Caco-2 (cell line): ENCODE data around the gene GRB14. TPM values are rescaled to one million over a fixed set of nuclear protein-coding genes. Genes with fewer than 3 reads are reported as not detected.

Experiments
- BruUV-seq: library from RNA; stranded (reverse); fragments of 400-500 nt; replicated peaks from 2 replicates; lab custom pipeline; 2021; lab: Mats Ljungman, UMichigan
- CTCF ChIA-PET: fragments of 300-600 bp; sonication (Branson Sonifier 250); formaldehyde crosslinking; loops from one replicate; lab custom pipeline; 2022; ENCODE audit warnings: antibody characterized with exemption; lab: Charles Lee
- POLR2A ChIA-PET: fragments of 300-600 bp; sonication (Branson Sonifier 250); formaldehyde crosslinking; loops from one replicate; lab custom pipeline; 2022; ENCODE audit warnings: antibody characterized with exemption; lab: Charles Lee
- DNase-seq, 2 experiments: peaks; one replicate each; pipeline versions ENCODE4 v3.0.0 to v3.0.0-alpha.2; 2020 to 2022
- H3K27me3 ChIP-seq: replicated peaks from 2 replicates; pipeline ENCODE4 v1.6.0; 2011; ENCODE audit warnings: low read length; ENCODE audit not compliant: control insufficient read depth, insufficient read depth
- H3K36me3 ChIP-seq: 2 replicates; pipeline ENCODE4 v1.5.1; 2011; ENCODE audit warnings: low read length; ENCODE audit not compliant: control insufficient read depth, insufficient read depth
- H3K4me1 ChIP-seq: fragments of 250-450 bp; sonication (Bioruptor Pico); 2 replicates; pipeline ENCODE4 v1.5.1; 2020; ENCODE audit warnings: mild to moderate bottlenecking
- H3K4me3 ChIP-seq: 2 replicates; pipeline ENCODE4 v1.5.1; 2011; ENCODE audit warnings: low read depth, mild to moderate bottlenecking, control low read depth, low read length
- H3K9me3 ChIP-seq: fragments of 250-450 bp; sonication (Bioruptor Pico); 2 replicates; pipeline ENCODE4 v1.5.1; 2020; ENCODE audit warnings: mild to moderate bottlenecking, moderate library complexity
- H3K27ac Mint-ChIP-seq: one replicate; pipeline ENCODE4 v1.8.0; 2022; ENCODE audit warnings: mixed read lengths; ENCODE audit not compliant: unreplicated experiment
- H3K27me3 Mint-ChIP-seq: one replicate; pipeline ENCODE4 v1.8.0; 2022; ENCODE audit warnings: mixed read lengths; ENCODE audit not compliant: insufficient read depth, unreplicated experiment
- H3K36me3 Mint-ChIP-seq: one replicate; pipeline ENCODE4 v1.8.0; 2022; ENCODE audit warnings: mild to moderate bottlenecking, mixed read lengths; ENCODE audit not compliant: insufficient read depth, unreplicated experiment
- H3K4me1 Mint-ChIP-seq: one replicate; pipeline ENCODE4 v1.8.0; 2022; ENCODE audit warnings: low read depth, mixed read lengths; ENCODE audit not compliant: unreplicated experiment
- H3K4me3 Mint-ChIP-seq: one replicate; pipeline ENCODE4 v1.8.0; 2022; ENCODE audit warnings: mild to moderate bottlenecking, moderate library complexity, mixed read lengths; ENCODE audit not compliant: unreplicated experiment
- H3K9me3 Mint-ChIP-seq: one replicate; pipeline ENCODE4 v1.8.0; 2022; ENCODE audit warnings: mixed read lengths; ENCODE audit not compliant: unreplicated experiment
- CTCF ChIP-seq, 2 experiments: fragments of 200-600 bp in 1 of 2; IDR thresholded peaks; 1 replicate in 1 of 2; 2 replicates in 1 of 2; pipeline versions ENCODE4 v1.5.1 to v1.8.0; 2011 to 2022; ENCODE audit warnings: antibody characterized with exemption in 1 of 2, control low read depth in 1 of 2, inconsistent platforms in 1 of 2, low read depth in 1 of 2, low read length in 1 of 2, mild to moderate bottlenecking in 1 of 2, moderate library complexity in 1 of 2; ENCODE audit not compliant: insufficient read depth in 1 of 2, severe bottlenecking in 1 of 2, unreplicated experiment in 1 of 2
- intact Hi-C: fragments of 100-400 bp; cut with micrococcal nuclease; formaldehyde crosslinking; loops from one replicate; pipeline ENCODE4 v1.10.0; 2022; ENCODE audit not compliant: unreplicated experiment
- total RNA-seq: library from RNA; stranded (reverse); gene quantifications from 2 replicates; pipeline ENCODE4 v1.2.3, GENCODE V29; 2022

The GRB14 gene
- total RNA-seq, 1 experiment from 2014 or later: 12.7 TPM

- peak; percentile 47 to 50 for DNase-seq
- H3K4me3 Mint-ChIP-seq: peak overlapping the region; percentile 85
- no peaks in the 10 kb centered on the region for H3K9me3 ChIP-seq
- no TSS peak for BruUV-seq
- peaks cover 6% of the 10 kb centered on the region for H3K36me3 Mint-ChIP-seq
- no peaks in the 10 kb centered on the region for H3K9me3 Mint-ChIP-seq
- intact Hi-C loops: loop anchor here (1.0 to 2.0 kb wide), 3 partner anchors 72 to 291 kb away; no protein-coding TSS in a partner anchor
- no peaks in the 10 kb centered on the region for H3K27me3 Mint-ChIP-seq
- TF ChIP-seq CTCF (IDR thresholded peaks at IDR 0.05; ENCODE audit: insufficient read depth in 1 of 2, low read depth in 1 of 2, low read length in 1 of 2, severe bottlenecking in 1 of 2, unreplicated experiment in 1 of 2): no peak
- no peaks in the 10 kb centered on the region for H3K36me3 ChIP-seq
- peaks cover 13% of the 10 kb centered on the region for H3K4me1 Mint-ChIP-seq
- H3K4me3 ChIP-seq: peak overlapping the region; percentile 94
- CTCF ChIA-PET: interaction anchor here (1.0 kb wide), 1 partner anchor 220 kb away, joined by 4 read pairs; the partner anchor contains the start of gene COBLL1
- H3K4me1 ChIP-seq: peaks cover 18% of the 10 kb centered on the region
- POLR2A ChIA-PET: no interaction called here
- H3K27me3 ChIP-seq: no peaks in the 10 kb centered on the region
- H3K27ac Mint-ChIP-seq: peak overlapping the region; percentile 63
These were observed 453 bp upstream of the GRB14 start for GRCh38 chr2:164621764-164622105.

- POLR2A ChIA-PET: no interaction called here
- BruUV-seq: TSS peak; percentile 24
- DNase-seq: no peak
These were observed 825 bp downstream of the GRB14 start for GRCh38 chr2:164620457-164620856.

GRCh38 chr2:164617466-164617865 is 3.8 kb downstream of the GRB14 start:
- no TSS peak for BruUV-seq
- Mint-ChIP-seq H3K36me3 (peaks cover 6% of the 10 kb centered on the region), H3K9me3 (no peaks in the 10 kb centered on the region), H3K27me3 (no peaks in the 10 kb centered on the region), H3K4me3 (no peak overlapping the region), H3K4me1 (peaks cover 6% of the 10 kb centered on the region), H3K27ac (no peak overlapping the region)
- H3K4me1 ChIP-seq: peaks cover 9% of the 10 kb centered on the region
- intact Hi-C loops: no loop called here
- CTCF ChIA-PET: no interaction called here
- no peaks in the 10 kb centered on the region for H3K36me3 ChIP-seq
- no peak for DNase-seq
- H3K4me3 ChIP-seq: no peak overlapping the region
- no peaks in the 10 kb centered on the region for H3K9me3 ChIP-seq
- no peak for TF ChIP-seq CTCF (IDR thresholded peaks at IDR 0.05; ENCODE audit: insufficient read depth in 1 of 2, low read depth in 1 of 2, low read length in 1 of 2, severe bottlenecking in 1 of 2, unreplicated experiment in 1 of 2)
- POLR2A ChIA-PET: no interaction called here
- no peaks in the 10 kb centered on the region for H3K27me3 ChIP-seq

More at GRCh38 chr2:164620457-164620856, 825 bp downstream of the GRB14 start:
- no peak for TF ChIP-seq CTCF (IDR thresholded peaks at IDR 0.05; ENCODE audit: insufficient read depth in 1 of 2, low read depth in 1 of 2, low read length in 1 of 2, severe bottlenecking in 1 of 2, unreplicated experiment in 1 of 2)
- H3K4me1 ChIP-seq: peaks cover 18% of the 10 kb centered on the region
- no peaks in the 10 kb centered on the region for H3K36me3 ChIP-seq
- H3K9me3 ChIP-seq: no peaks in the 10 kb centered on the region
- H3K4me3 Mint-ChIP-seq: peak overlapping the region; percentile 85
- peak overlapping the region; percentile 94 for H3K4me3 ChIP-seq
- no peaks in the 10 kb centered on the region for H3K9me3 Mint-ChIP-seq
- no peaks in the 10 kb centered on the region for H3K27me3 Mint-ChIP-seq
- intact Hi-C loops: loop anchor here (2.0 kb wide), 2 partner anchors 90 to 292 kb away; no protein-coding TSS in a partner anchor
- CTCF ChIA-PET: interaction anchor here (0.9 kb wide), 1 partner anchor 20 kb away, joined by 4 read pairs; no protein-coding TSS in a partner anchor
- no peaks in the 10 kb centered on the region for H3K27me3 ChIP-seq
- H3K36me3 Mint-ChIP-seq: peaks cover 6% of the 10 kb centered on the region
- H3K27ac Mint-ChIP-seq: no peak overlapping the region
- H3K4me1 Mint-ChIP-seq: peaks cover 13% of the 10 kb centered on the region
